Right lobe of liver (tissue), 6 donors: ENCODE measurements around the gene COPA. TPM values are rescaled to one million over a fixed set of nuclear protein-coding genes. Genes with fewer than 3 reads are reported as not detected.

ENCODE experiments used
- ATAC-seq, 4 donors: fragments of 200-7000 bp; cut with Tn5 transposase; one replicate each; pipeline ENCODE4 v1.9.1; 2020; ENCODE audit warnings: mild to moderate bottlenecking in 4 of 4, moderate library complexity in 4 of 4
- DNase-seq, 3 donors: peaks; one replicate each; pipeline ENCODE4 v3.0.0-alpha.2; 2020
- H3K27ac ChIP-seq, 3 donors: fragments of 200-600 bp; one replicate each; pipeline ENCODE4 v1.8.0; 2022
- H3K27me3 ChIP-seq, 2 donors: fragments of 200-600 bp; one replicate each; pipeline ENCODE4 v1.8.0; 2022
- H3K36me3 ChIP-seq, 4 donors: fragments of 200-600 bp; sonication (generic) in 1 of 4; one replicate each; pipeline versions ENCODE4 v1.5.1 to v1.8.0; 2017 to 2022; ENCODE audit warnings: control low read depth in 1 of 4
- H3K4me1 ChIP-seq, 4 donors: fragments of 200-600 bp; sonication (generic) in 1 of 4; one replicate each; pipeline versions ENCODE4 v1.5.1 to v1.8.0; 2017 to 2022; ENCODE audit warnings: control low read depth in 1 of 4
- H3K4me3 ChIP-seq, 3 donors: fragments of 200-600 bp; one replicate each; pipeline ENCODE4 v1.8.0; 2022
- H3K9me3 ChIP-seq, 4 donors: fragments of 200-600 bp; sonication (generic) in 1 of 4; one replicate each; pipeline versions ENCODE4 v1.5.1 to v1.8.0; 2017 to 2022; ENCODE audit warnings: control low read depth in 1 of 4
- POLR2A ChIP-seq: fragments of 450-650 bp; IDR thresholded peaks from one replicate; pipeline ENCODE4 v1.6.1; 2017; ENCODE audit warnings: antibody characterized with exemption, mild to moderate bottlenecking
- WGBS: methylation state at CpG from one replicate; pipeline ENCODE4 v1.1.6; 2018; ENCODE audit warnings: low coverage, low lambda C conversion rate; ENCODE audit not compliant: insufficient coverage; ENCODE audit errors: missing lambda C conversion rate; 5-methylcytosine and 5-hydroxymethylcytosine counted together
- intact Hi-C, 2 donors: fragments of 100-400 bp; cut with DNase I; formaldehyde crosslinking; loops; one replicate each; pipeline versions ENCODE4 v1.11.2 to v1.14.1; 2022
- total RNA-seq, 6 experiments: library from RNA; depleted of rRNA in 2 of 6; stranded (reverse); fragments of >200 nt in 2 of 6; fragmentation: NEBNext Ultra II Directional in 3 of 6; extraction: Animal tissue kit (Norgen Biotek cat#: 25700) in 3 of 6; gene quantifications; one replicate each; pipeline versions ENCODE4 v1.1.0 to v1.2.4, GENCODE V29; 2016 to 2023
- TF ChIP-seq, protein P1 (sequence below), 4 donors: fragments of 200-600 bp in 3 of 4; fragments of 450-650 bp in 1 of 4; IDR thresholded peaks; one replicate each; pipeline versions ENCODE4 v1.5.1 to v1.8.0; 2016 to 2022; ENCODE audit warnings: antibody characterized with exemption in 4 of 4, mild to moderate bottlenecking in 2 of 4
- donor health status: DM: no; HTN: yes; CAD: no.
- donor health status: DM: no; HTN: no; CAD: no.
- donor health status: DM: no; HTN: no; CAD: no.
- donor health status: DM: no; HTN: yes; CAD: no.
- donor health status: DM: no; HTN: yes; CAD: no.

COPA gene
- total RNA-seq, 6 experiments from 2014 or later = 75.5 to 109 (median 103) TPM

DNA sequence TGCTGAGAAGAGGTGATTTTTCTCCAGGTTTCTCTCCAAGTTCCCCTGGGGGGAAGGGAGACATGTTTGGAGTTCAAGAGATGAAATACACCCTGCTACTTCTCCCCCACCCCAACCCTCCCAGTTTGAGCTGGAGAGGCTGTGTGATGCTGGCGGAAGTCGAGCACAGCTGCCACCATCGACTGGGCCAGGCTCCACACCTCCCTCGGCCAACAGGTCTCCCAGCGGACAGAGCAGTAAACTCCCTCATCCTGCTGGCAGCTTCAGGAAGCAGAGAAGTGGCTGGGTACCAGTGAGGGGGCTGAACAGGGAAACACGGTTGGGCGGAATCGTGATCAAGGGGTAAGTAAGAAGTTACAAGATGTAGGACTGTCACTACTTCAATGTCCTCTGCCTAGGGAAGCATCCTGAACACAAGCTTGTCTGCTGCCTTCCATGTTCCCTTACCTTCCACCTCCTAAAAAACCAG, 17.2 kb upstream of the COPA start:
- TF ChIP-seq POLR2A = no peak
- TF ChIP-seq, protein P1, sequence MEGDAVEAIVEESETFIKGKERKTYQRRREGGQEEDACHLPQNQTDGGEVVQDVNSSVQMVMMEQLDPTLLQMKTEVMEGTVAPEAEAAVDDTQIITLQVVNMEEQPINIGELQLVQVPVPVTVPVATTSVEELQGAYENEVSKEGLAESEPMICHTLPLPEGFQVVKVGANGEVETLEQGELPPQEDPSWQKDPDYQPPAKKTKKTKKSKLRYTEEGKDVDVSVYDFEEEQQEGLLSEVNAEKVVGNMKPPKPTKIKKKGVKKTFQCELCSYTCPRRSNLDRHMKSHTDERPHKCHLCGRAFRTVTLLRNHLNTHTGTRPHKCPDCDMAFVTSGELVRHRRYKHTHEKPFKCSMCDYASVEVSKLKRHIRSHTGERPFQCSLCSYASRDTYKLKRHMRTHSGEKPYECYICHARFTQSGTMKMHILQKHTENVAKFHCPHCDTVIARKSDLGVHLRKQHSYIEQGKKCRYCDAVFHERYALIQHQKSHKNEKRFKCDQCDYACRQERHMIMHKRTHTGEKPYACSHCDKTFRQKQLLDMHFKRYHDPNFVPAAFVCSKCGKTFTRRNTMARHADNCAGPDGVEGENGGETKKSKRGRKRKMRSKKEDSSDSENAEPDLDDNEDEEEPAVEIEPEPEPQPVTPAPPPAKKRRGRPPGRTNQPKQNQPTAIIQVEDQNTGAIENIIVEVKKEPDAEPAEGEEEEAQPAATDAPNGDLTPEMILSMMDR (IDR thresholded peaks at IDR 0.05) = no peak
- Histone ChIP-seq H3K9me3 (no peaks in the 10 kb centered on the region), H3K4me3 (no peak overlapping the region), H3K36me3 (peaks cover 0 to 33% (median 17%) of the 10 kb centered on the region in 4 donors), H3K27ac (no peak overlapping the region), H3K4me1 (no peaks in the 10 kb centered on the region), H3K27me3 (no peaks in the 10 kb centered on the region)
- DNase-seq = no peak
- intact Hi-C loops = loop anchor here in 1 of 2 donors (10.0 kb wide), 1 partner anchor 165 kb away; the partner anchor contains the start of gene CASQ1
- WGBS = 79% methylated on average over 6 of the region's 8 CpGs
- no peak for ATAC-seq

DNA sequence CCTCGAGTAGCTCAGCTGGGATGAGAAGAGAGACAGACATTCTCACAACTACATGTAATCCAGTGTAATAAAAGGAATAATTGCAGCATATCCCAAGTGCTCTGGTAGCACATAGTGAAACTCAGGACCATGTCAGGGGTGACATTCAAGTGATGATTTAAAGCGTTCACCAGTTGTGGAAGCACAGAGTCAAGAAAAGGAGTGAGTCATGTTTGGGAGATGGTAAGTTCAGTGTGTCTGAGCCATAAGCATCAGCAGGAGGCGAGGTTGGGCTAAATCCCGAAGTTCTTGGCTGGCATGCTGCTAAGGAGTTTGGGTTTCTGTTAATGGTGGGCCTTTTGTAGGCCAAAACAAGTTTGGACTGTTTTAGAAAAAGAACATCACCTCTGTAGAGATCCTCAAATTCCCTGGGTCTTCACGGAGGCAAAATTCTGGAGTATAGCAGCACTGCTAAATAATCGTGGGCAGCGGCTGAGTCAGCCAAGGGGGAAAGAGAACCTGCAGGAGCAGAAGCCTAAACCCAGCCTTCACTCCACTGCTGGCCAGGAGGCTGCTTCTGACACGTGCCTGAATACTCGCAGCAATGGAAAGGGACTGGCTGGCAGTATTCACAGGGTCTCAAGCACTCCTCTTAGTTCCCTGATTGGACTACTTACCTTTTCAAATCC, 16.6 kb upstream of the COPA start:
- 88% methylated on average over 8 of the region's 9 CpGs for WGBS
- Histone ChIP-seq H3K9me3 (no peaks in the 10 kb centered on the region), H3K27ac (no peak overlapping the region), H3K4me3 (no peak overlapping the region), H3K4me1 (no peaks in the 10 kb centered on the region), H3K27me3 (no peaks in the 10 kb centered on the region), H3K36me3 (peaks cover 0 to 39% (median 23%) of the 10 kb centered on the region in 4 donors)
- ATAC-seq (no peak), DNase-seq (no peak)
- intact Hi-C loops = loop anchor here in 1 of 2 donors (10.0 kb wide), 1 partner anchor 165 kb away; the partner anchor contains the start of gene CASQ1
- no peak for TF ChIP-seq POLR2A
- TF ChIP-seq, protein P1 (IDR thresholded peaks at IDR 0.05) = no peak

DNA sequence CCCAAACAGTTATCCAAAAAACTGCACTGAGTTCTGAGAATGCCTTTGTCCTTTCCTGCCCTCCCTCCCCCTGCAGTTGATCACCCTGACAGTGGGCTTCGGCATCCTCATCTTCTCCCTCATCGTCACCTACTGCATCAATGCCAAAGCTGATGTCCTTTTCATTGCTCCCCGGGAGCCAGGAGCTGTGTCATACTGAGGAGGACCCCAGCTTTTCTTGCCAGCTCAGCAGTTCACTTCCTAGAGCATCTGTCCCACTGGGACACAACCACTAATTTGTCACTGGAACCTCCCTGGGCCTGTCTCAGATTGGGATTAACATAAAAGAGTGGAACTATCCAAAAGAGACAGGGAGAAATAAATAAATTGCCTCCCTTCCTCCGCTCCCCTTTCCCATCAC, 15.0 kb upstream of the COPA start:
- Histone ChIP-seq H3K27me3 (no peaks in the 10 kb centered on the region), H3K9me3 (no peaks in the 10 kb centered on the region), H3K4me3 (no peak overlapping the region), H3K4me1 (no peaks in the 10 kb centered on the region), H3K27ac (no peak overlapping the region), H3K36me3 (peaks cover 5 to 55% (median 36%) of the 10 kb centered on the region in 4 donors)
- ATAC-seq = no peak
- intact Hi-C loops = no loop called here
- TF ChIP-seq POLR2A = no peak
- TF ChIP-seq, protein P1 (IDR thresholded peaks at IDR 0.05) = no peak
- DNase-seq = no peak
- 89% methylated on average over 4 of the region's 4 CpGs for WGBS

DNA sequence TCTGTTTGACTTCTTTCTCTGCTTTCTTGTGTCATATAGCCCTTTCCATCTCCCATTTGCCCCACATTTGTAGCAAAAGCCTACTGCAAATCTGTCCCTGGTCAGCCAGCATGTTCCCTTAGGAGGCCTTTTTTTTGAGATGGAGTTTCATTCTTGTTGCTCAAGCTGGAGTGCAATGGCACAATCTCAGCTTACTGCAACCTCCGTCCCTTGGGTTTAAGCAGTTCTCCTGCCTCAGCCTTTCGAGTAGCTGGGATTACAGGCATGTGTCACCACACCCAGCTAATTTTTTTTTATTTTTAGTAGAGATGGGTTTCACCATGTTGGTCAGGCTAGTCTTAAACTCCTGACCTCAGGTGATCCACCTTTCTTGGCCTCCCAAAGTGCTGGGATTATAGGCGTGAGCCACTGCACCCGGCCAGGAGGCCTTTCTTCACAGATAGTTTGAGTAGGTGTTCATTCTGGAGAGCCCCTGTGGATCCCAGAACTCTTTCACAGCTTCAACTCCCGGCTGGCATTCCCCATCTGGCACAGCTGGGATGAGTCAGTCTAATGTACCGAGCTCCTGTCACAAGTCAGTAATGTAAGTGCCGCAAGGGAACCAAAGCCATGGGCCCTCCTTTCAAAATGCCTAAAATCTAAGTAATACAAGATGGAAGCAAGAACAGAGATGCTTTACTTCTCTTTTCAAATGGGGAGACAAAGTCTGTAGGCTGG, 14.4 kb upstream of the COPA start:
- Histone ChIP-seq H3K4me3 (no peak overlapping the region), H3K36me3 (peaks cover 5 to 61% (median 40%) of the 10 kb centered on the region in 4 donors), H3K4me1 (no peaks in the 10 kb centered on the region), H3K27me3 (no peaks in the 10 kb centered on the region), H3K9me3 (no peaks in the 10 kb centered on the region), H3K27ac (no peak overlapping the region)
- 94% methylated on average over 5 of the region's 7 CpGs for WGBS
- no peak for TF ChIP-seq POLR2A
- TF ChIP-seq, protein P1 (IDR thresholded peaks at IDR 0.05) = no peak
- no peak for ATAC-seq
- DNase-seq = no peak
- intact Hi-C loops = no loop called here
